K562 (cell line): Measurements from ENCODE around the gene DIPK1A. TPM values are rescaled to one million over a fixed set of nuclear protein-coding genes. Genes with fewer than 3 reads are reported as not detected.

Experiments used
- ATAC-seq: fragments of 200-7000 bp; cut with Tn5 transposase; 3 replicates; pipeline ENCODE4 v1.9.1; 2020; ENCODE audit warnings: moderate library complexity
- BruUV-seq: library from RNA; stranded (reverse); fragments of 400-500 nt; replicated peaks from 2 replicates; lab custom pipeline; 2021; lab: Mats Ljungman, UMichigan
- CTCF ChIA-PET: fragments of 300-600 bp; formaldehyde crosslinking; extraction: SDS; loops from one replicate; lab custom pipeline; 2021; ENCODE audit warnings: low intra/inter-chr PET ratio; lab: Yijun Ruan, JAX
- POLR2A ChIA-PET: fragments of 300-600, 350-650 bp; sonication (Branson Sonifier 250); formaldehyde crosslinking; extraction: SDS; loops from one replicate; lab custom pipeline; 2021; ENCODE audit warnings: antibody characterized with exemption, inconsistent platforms; lab: Yijun Ruan, JAX
- DNase-seq, 4 experiments: peaks; one replicate each; pipeline versions ENCODE4 v3.0.0 to v3.0.0-alpha.2; 2011 to 2018; ENCODE audit warnings: low spot score in 3 of 4, mixed read lengths in 3 of 4; ENCODE audit errors: extremely low read depth in 1 of 4
- FAIRE-seq: peaks from 2 replicates; lab custom pipeline; 2011; peaks lifted over from hg19 to GRCh38; lab: Jason Lieb, UNC
- H2AFZ ChIP-seq: 2 replicates; pipeline ENCODE4 v1.6.0; 2011; ENCODE audit warnings: low read depth, low read length, control low read depth, inconsistent platforms
- H3K27ac ChIP-seq: fragments of 200-600 bp; 3 replicates; pipeline ENCODE4 v1.8.0; 2011; ENCODE audit warnings: low read depth, mild to moderate bottlenecking, control low read depth, inconsistent platforms, low read length, moderate library complexity, mixed read lengths; ENCODE audit errors: extremely low read depth
- H3K27me3 ChIP-seq, 2 experiments: fragments of 300-600 bp in 1 of 2; 2 replicates in 1 of 2; 3 replicates in 1 of 2; pipeline versions ENCODE4 v1.6.0 to v1.8.0; 2011; ENCODE audit warnings: inconsistent platforms in 2 of 2, low read length in 2 of 2, mild to moderate bottlenecking in 1 of 2, mixed read lengths in 1 of 2, moderate library complexity in 1 of 2; ENCODE audit not compliant: control insufficient read depth in 2 of 2, insufficient read depth in 2 of 2
- H3K36me3 ChIP-seq: fragments of 300-600 bp; 3 replicates; pipeline ENCODE4 v1.8.0; 2011; ENCODE audit warnings: mild to moderate bottlenecking, low read length, inconsistent platforms; ENCODE audit not compliant: control insufficient read depth, insufficient read depth
- H3K4me1 ChIP-seq, 2 experiments: fragments of 200-600 bp in 1 of 2; replicated peaks in 1 of 2; 2 replicates in 1 of 2; 3 replicates in 1 of 2; pipeline versions ENCODE4 v1.5.1 to v1.8.0; 2011; ENCODE audit warnings: inconsistent platforms in 2 of 2, low read length in 2 of 2, mild to moderate bottlenecking in 1 of 2, mixed read lengths in 1 of 2, moderate library complexity in 1 of 2; ENCODE audit not compliant: control insufficient read depth in 2 of 2, insufficient read depth in 2 of 2
- H3K4me2 ChIP-seq: 2 replicates; pipeline ENCODE4 v1.6.1; 2011; ENCODE audit warnings: low read length, control low read depth, inconsistent platforms, mixed read lengths; ENCODE audit not compliant: insufficient read depth
- H3K4me3 ChIP-seq: fragments of 200-600 bp; sonication (generic), shearing (Covaris generic); 2 replicates; pipeline ENCODE4 v1.5.1; 2016; ENCODE audit warnings: control low read depth, inconsistent platforms
- H3K79me2 ChIP-seq: fragments of 200-600 bp; 3 replicates; pipeline ENCODE4 v1.8.0; 2011; ENCODE audit warnings: low read length, inconsistent platforms; ENCODE audit not compliant: control insufficient read depth, insufficient read depth
- H3K9ac ChIP-seq, 2 experiments: 2 replicates each; pipeline versions ENCODE4 v1.6.0 to v1.6.1; 2011; ENCODE audit warnings: low read depth in 2 of 2, low read length in 2 of 2, control low read depth in 1 of 2, inconsistent platforms in 1 of 2, mild to moderate bottlenecking in 1 of 2, mixed read lengths in 1 of 2; ENCODE audit not compliant: insufficient read depth in 1 of 2
- H3K9me1 ChIP-seq: one replicate; pipeline ENCODE4 v1.6.0; 2011; ENCODE audit warnings: inconsistent platforms, mild to moderate bottlenecking, low read length, moderate library complexity; ENCODE audit not compliant: control insufficient read depth, insufficient read depth
- H3K9me3 ChIP-seq: replicated peaks from 2 replicates; pipeline ENCODE4 v1.5.1; 2011; ENCODE audit warnings: low read depth, low read length, inconsistent platforms; ENCODE audit not compliant: control insufficient read depth, insufficient read depth
- H4K20me1 ChIP-seq: replicated peaks from 2 replicates; pipeline ENCODE4 v1.6.1; 2011; ENCODE audit warnings: low read length, inconsistent platforms, mixed read lengths; ENCODE audit not compliant: control insufficient read depth, insufficient read depth
- CEBPG ChIP-seq, 3 experiments: fragments of 200-800 bp in 1 of 3; sonication (Bioruptor generic) in 1 of 3; sonication (generic) in 1 of 3; formaldehyde crosslinking in 1 of 3; IDR thresholded peaks in 2 of 3; conservative IDR thresholded peaks in 1 of 3; 2 replicates each; pipeline versions ENCODE4 v1.6.1 to v1.8.0; 2016 to 2022; ENCODE audit warnings: missing compliant biosample characterization in 2 of 3, missing genetic modification characterization in 2 of 3, mild to moderate bottlenecking in 1 of 3, missing genetic modification reagents in 1 of 3
- CREM ChIP-seq: IDR thresholded peaks from 2 replicates; pipeline ENCODE4 v1.6.1; 2014; ENCODE audit warnings: antibody characterized with exemption, low read depth
- FOXK1 ChIP-seq: sonication (generic); formaldehyde crosslinking; IDR thresholded peaks from 2 replicates; pipeline ENCODE4 v1.8.0; 2022; ENCODE audit warnings: missing genetic modification reagents, mild to moderate bottlenecking, borderline replicate concordance
- ZNF324 ChIP-seq: fragments of 250-450 bp; sonication (Bioruptor Pico); IDR thresholded peaks from 2 replicates; pipeline ENCODE4 v1.4.0; 2020; ENCODE audit warnings: mild to moderate bottlenecking
- WGBS: fragments of 100-300 bp; shearing (Covaris generic); methylation state at CpG from one replicate; pipeline ENCODE4 v1.1.6; 2016; ENCODE audit warnings: low coverage, mixed read lengths; ENCODE audit not compliant: insufficient coverage; ENCODE audit errors: missing lambda C conversion rate; 5-methylcytosine and 5-hydroxymethylcytosine counted together
- in situ Hi-C: fragments of 300-500 bp; cut with MboI; formaldehyde crosslinking; loops from 4 replicates; pipeline ENCODE4 v1.15.0; 2018; ENCODE audit warnings: inconsistent platforms, mixed read lengths
- intact Hi-C: fragments of 100-400 bp; cut with micrococcal nuclease; formaldehyde crosslinking; loops from 2 replicates; pipeline ENCODE4 v1.14.2; 2022
- polyA plus RNA-seq, 8 experiments: library from polyadenylated mRNA; depleted of rRNA in 4 of 8; stranded (reverse) in 5 of 8; unstranded in 3 of 8; fragments of >200 nt; fragmentation: Nextera tagmentation in 2 of 8; fragmentation: Illumina TruSeq in 1 of 8; extraction: Ambion mirVana in 2 of 8; extraction: Trizol in 1 of 8; gene quantifications; 2 replicates each; pipeline versions ENCODE4 v1.2.1 to v1.2.3, GENCODE V29; 2011 to 2014; ENCODE audit warnings: inconsistent platforms in 1 of 8, missing spikeins in 1 of 8
- total RNA-seq, 7 experiments: library from RNA; depleted of rRNA in 6 of 7; stranded (reverse); fragments of >200 nt in 6 of 7; fragmentation: Illumina TruSeq in 2 of 7; extraction: Trizol in 2 of 7; gene quantifications; 2 replicates each; pipeline versions ENCODE4 v1.2.1 to v1.2.3, GENCODE V29; 2011 to 2021; ENCODE audit warnings: low replicate concordance in 1 of 7
- TF ChIP-seq, protein P1 (sequence below), 3 experiments: IDR thresholded peaks in 2 of 3; conservative IDR thresholded peaks in 1 of 3; 2 replicates each; pipeline ENCODE4 v1.5.1; 2011 to 2012; ENCODE audit warnings: low read length in 3 of 3, mild to moderate bottlenecking in 3 of 3, control low read depth in 2 of 3, improper control_type of control experiment in 1 of 3, inconsistent platforms in 1 of 3, low read depth in 1 of 3, mixed read lengths in 1 of 3, moderate library complexity in 1 of 3; ENCODE audit not compliant: insufficient read depth in 2 of 3
- TF ChIP-seq, protein P2 (sequence below): sonication (generic); formaldehyde crosslinking; IDR thresholded peaks from 2 replicates; pipeline ENCODE4 v1.8.0; 2022; ENCODE audit warnings: mild to moderate bottlenecking, missing genetic modification reagents
- TF ChIP-seq, protein P3 (sequence below): fragments of 250-450 bp; sonication (Bioruptor Pico); IDR thresholded peaks from 2 replicates; pipeline ENCODE4 v1.9.0; 2021; ENCODE audit warnings: mild to moderate bottlenecking

The DIPK1A gene
- total and polyA plus RNA-seq, 9 of the 15 experiments (the other 6 are each of a cell fraction or from before 2014, with no cell fraction given): 0.54 to 2.5 (median 1.3) TPM

DNA sequence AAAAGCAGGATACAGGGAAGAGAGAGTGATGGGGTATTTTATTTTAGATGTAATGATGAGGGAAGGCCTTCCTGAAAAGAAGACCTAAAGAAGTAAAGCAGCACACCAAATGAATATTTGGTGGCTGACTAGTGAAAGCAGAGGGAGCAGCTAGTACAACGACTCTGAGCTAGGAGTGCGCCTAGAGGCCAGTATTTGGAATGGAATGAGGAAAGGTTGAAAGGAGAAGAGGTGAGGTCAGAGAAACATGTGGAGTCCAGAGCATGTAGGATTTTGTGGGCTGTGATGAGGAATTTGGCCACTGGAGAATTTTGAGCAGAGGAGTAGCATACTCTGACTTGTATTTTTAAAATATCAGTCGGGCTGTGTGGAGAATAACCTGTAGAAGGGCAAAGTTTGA is 141.2 kb downstream of the DIPK1A start:
- H3K27me3 ChIP-seq: no peaks in the 10 kb centered on the region
- no TSS peak for BruUV-seq
- intact Hi-C loops: no loop called here
- FAIRE-seq: no peak
- peak; percentile 58 for ATAC-seq
- no peaks in the 10 kb centered on the region for H3K4me1 ChIP-seq
- H3K9ac ChIP-seq: no peak overlapping the region
- ChIA-PET POLR2A (interaction anchor here (3.4 kb wide), 1 partner anchor 12 kb away, joined by 12 read pairs; the partner anchor contains the start of gene RPL5), CTCF (no interaction called here)
- H2AFZ ChIP-seq: peak overlapping the region; percentile 7; the same call in 1 of the 2 replicates
- H3K79me2 ChIP-seq: no peaks in the 10 kb centered on the region
- peak in 2 of 4 experiments; percentile 31 to 43 for DNase-seq
- H4K20me1 ChIP-seq: no peaks in the 10 kb centered on the region
- H3K36me3 ChIP-seq: no peaks in the 10 kb centered on the region
- no peaks in the 10 kb centered on the region for H3K9me3 ChIP-seq
- no peak overlapping the region for H3K4me3 ChIP-seq
- no peaks in the 10 kb centered on the region for H3K9me1 ChIP-seq
- in situ Hi-C loops: no loop called here
- H3K4me2 ChIP-seq: no peak overlapping the region
- 18% methylated on average over 3 of the region's 3 CpGs for WGBS
- TF ChIP-seq, protein P1, sequence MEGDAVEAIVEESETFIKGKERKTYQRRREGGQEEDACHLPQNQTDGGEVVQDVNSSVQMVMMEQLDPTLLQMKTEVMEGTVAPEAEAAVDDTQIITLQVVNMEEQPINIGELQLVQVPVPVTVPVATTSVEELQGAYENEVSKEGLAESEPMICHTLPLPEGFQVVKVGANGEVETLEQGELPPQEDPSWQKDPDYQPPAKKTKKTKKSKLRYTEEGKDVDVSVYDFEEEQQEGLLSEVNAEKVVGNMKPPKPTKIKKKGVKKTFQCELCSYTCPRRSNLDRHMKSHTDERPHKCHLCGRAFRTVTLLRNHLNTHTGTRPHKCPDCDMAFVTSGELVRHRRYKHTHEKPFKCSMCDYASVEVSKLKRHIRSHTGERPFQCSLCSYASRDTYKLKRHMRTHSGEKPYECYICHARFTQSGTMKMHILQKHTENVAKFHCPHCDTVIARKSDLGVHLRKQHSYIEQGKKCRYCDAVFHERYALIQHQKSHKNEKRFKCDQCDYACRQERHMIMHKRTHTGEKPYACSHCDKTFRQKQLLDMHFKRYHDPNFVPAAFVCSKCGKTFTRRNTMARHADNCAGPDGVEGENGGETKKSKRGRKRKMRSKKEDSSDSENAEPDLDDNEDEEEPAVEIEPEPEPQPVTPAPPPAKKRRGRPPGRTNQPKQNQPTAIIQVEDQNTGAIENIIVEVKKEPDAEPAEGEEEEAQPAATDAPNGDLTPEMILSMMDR (IDR thresholded peaks at IDR 0.05 in 2 of 3, conservative IDR thresholded peaks at IDR 0.05 in 1 of 3; ENCODE audit: insufficient read depth in 2 of 3, low read depth in 1 of 3, low read length in 3 of 3): peak in 2 of 3 experiments; percentile 10; a peak in 1 of 6 replicates
- TF ChIP-seq CEBPG (CRISPR knock-in tag; IDR thresholded peaks at IDR 0.05) (no peak), CEBPG (tag; conservative IDR thresholded peaks at IDR 0.05 in 1 of 2, IDR thresholded peaks at IDR 0.05 in 1 of 2) (no peak), CREM (no peak), FOXK1 (CRISPR knock-in tag) (no peak), ZNF324 (CRISPR knock-in tag) (no peak)
- TF ChIP-seq, protein P2, sequence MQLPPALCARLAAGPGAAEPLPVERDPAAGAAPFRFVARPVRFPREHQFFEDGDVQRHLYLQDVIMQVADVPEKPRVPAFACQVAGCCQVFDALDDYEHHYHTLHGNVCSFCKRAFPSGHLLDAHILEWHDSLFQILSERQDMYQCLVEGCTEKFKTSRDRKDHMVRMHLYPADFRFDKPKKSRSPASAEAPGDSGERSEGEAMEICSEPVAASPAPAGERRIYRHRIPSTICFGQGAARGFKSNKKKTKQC (CRISPR knock-in tag): no peak
- TF ChIP-seq, protein P3, sequence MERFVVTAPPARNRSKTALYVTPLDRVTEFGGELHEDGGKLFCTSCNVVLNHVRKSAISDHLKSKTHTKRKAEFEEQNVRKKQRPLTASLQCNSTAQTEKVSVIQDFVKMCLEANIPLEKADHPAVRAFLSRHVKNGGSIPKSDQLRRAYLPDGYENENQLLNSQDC (CRISPR knock-in tag): no peak
- H3K27ac ChIP-seq: no peak overlapping the region
